ENCODE data around the gene TFAP2D.

TFAP2D gene

GRCh38 chr6:50821441-50822077 is 108.2 kb downstream of the TFAP2D start:
- no peak for DNase-seq
- H4K20me1 ChIP-seq (ENCODE audit: insufficient read depth, low read length), result no peaks in the 10 kb centered on the region
- H3K9ac ChIP-seq (ENCODE audit: low read depth, low read length), result no peak overlapping the region
- H3K4me3 ChIP-seq (ENCODE audit: low read depth in 1 of 2, low read length in 2 of 2), result no peak overlapping the region
- no peak for ATAC-seq (ENCODE audit: insufficient read depth, low read depth)
- H3K4me2 ChIP-seq (ENCODE audit: insufficient read depth, low read length), result no peak overlapping the region
- H3K27me3 ChIP-seq (ENCODE audit: insufficient read depth, low read length, poor library complexity), result peaks cover 5% of the 10 kb centered on the region
- no peak overlapping the region for H3K27ac ChIP-seq (ENCODE audit: low read length)
- no peak for TF ChIP-seq CTCF (IDR thresholded peaks at IDR 0.05; ENCODE audit: borderline replicate concordance, extremely low read depth, low read length, poor library complexity, severe bottlenecking)
- TF ChIP-seq EZH2 (IDR thresholded peaks at IDR 0.05; ENCODE audit: borderline replicate concordance, low read depth, low read length, severe bottlenecking), result no peak
- no peaks in the 10 kb centered on the region for H3K9me3 ChIP-seq (ENCODE audit: insufficient read depth, low read length, severe bottlenecking)
- H3K36me3 ChIP-seq (ENCODE audit: insufficient read depth, low read length), result no peaks in the 10 kb centered on the region
- no peaks in the 10 kb centered on the region for H3K79me2 ChIP-seq (ENCODE audit: insufficient read depth, low read length)
- no peaks in the 10 kb centered on the region for H3K4me1 ChIP-seq (ENCODE audit: insufficient read depth, low read length)
- no peak overlapping the region for H2AFZ ChIP-seq (ENCODE audit: low read depth, low read length)

- Histone ChIP-seq H3K4me2 (ENCODE audit: insufficient read depth, low read length) (no peak overlapping the region), H3K27me3 (ENCODE audit: insufficient read depth, low read length, poor library complexity) (peaks cover 5% of the 10 kb centered on the region), H2AFZ (ENCODE audit: low read depth, low read length) (no peak overlapping the region), H3K9ac (ENCODE audit: low read depth, low read length) (no peak overlapping the region), H3K4me3 (ENCODE audit: low read depth in 1 of 2, low read length in 2 of 2) (no peak overlapping the region), H3K4me1 (ENCODE audit: insufficient read depth, low read length) (no peaks in the 10 kb centered on the region), H3K79me2 (ENCODE audit: insufficient read depth, low read length) (no peaks in the 10 kb centered on the region), H3K9me3 (ENCODE audit: insufficient read depth, low read length, severe bottlenecking) (no peaks in the 10 kb centered on the region), H4K20me1 (ENCODE audit: insufficient read depth, low read length) (no peaks in the 10 kb centered on the region), H3K27ac (ENCODE audit: low read length) (no peak overlapping the region), H3K36me3 (ENCODE audit: insufficient read depth, low read length) (no peaks in the 10 kb centered on the region)
- DNase-seq (no peak), ATAC-seq (ENCODE audit: insufficient read depth, low read depth) (no peak)
- TF ChIP-seq EZH2 (IDR thresholded peaks at IDR 0.05; ENCODE audit: borderline replicate concordance, low read depth, low read length, severe bottlenecking), result no peak
- no peak for TF ChIP-seq CTCF (IDR thresholded peaks at IDR 0.05; ENCODE audit: borderline replicate concordance, extremely low read depth, low read length, poor library complexity, severe bottlenecking)
Measured at GRCh38 chr6:50822078-50822476, 108.8 kb downstream of the TFAP2D start.

Measured in DND-41 (cell line).